Ectodermal cell (in vitro differentiated cells): Measurements from ENCODE around the gene HMGCL.
A peak's percentile ranks its signal among the peaks of the same experiment; 100 is the strongest.
"Not testable (repeated sequence)": the region's sequence is repeated elsewhere in the genome, so short reads cannot be mapped to it uniquely, and the experiment has no call there.

Source experiments
- H3K27ac ChIP-seq: 2 replicates; pipeline ENCODE4 v1.7.0; 2013; ENCODE audit warnings: mild to moderate bottlenecking, low read depth, low read length; ENCODE audit not compliant: insufficient read depth, poor library complexity, severe bottlenecking
- H3K27me3 ChIP-seq: 2 replicates; pipeline ENCODE4 v1.7.0; 2013; ENCODE audit warnings: mild to moderate bottlenecking, low read length; ENCODE audit not compliant: insufficient read depth, control insufficient read depth, poor library complexity, severe bottlenecking
- H3K36me3 ChIP-seq: one replicate; pipeline ENCODE4 v1.7.0; 2013; ENCODE audit warnings: low read length; ENCODE audit not compliant: control insufficient read depth, insufficient read depth
- H3K4me1 ChIP-seq: one replicate; pipeline ENCODE4 v1.7.0; 2013; ENCODE audit warnings: low read length; ENCODE audit not compliant: control insufficient read depth, insufficient read depth
- H3K4me3 ChIP-seq: 2 replicates; pipeline ENCODE4 v1.7.0; 2013; ENCODE audit warnings: low read depth, low read length, control low read depth; ENCODE audit not compliant: insufficient read depth
- H3K9me3 ChIP-seq: 2 replicates; pipeline ENCODE4 v1.7.0; 2013; ENCODE audit warnings: mild to moderate bottlenecking, low read length, moderate library complexity; ENCODE audit not compliant: control insufficient read depth
- WGBS, 2 experiments: methylation state at CpG; one replicate each; pipeline ENCODE4 v1.1.7; 2013; ENCODE audit warnings: missing lambda C conversion rate in 2 of 2; 5-methylcytosine and 5-hydroxymethylcytosine counted together

HMGCL gene

DNA sequence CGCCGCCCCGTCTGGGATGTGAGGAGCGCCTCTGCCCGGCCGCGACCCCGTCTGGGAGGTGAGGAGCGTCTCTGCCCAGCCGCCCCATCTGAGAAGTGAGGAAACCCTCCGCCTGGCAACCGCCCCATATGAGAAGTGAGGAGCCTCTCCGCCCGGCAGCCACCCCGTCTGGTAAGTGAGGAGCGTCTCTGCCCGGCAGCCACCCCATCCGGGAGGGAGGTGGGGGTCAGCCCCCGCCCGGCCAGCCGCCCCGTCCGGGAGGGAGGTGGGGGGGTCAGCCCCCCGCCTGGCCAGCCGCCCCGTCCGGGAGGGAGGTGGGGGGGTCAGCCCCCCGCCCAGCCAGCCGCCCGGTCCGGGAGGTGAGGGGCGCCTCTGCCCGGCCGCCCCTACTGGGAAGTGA, 27.9 kb upstream of the HMGCL start:
- H3K4me3 ChIP-seq, H3K36me3 ChIP-seq, H3K27me3 ChIP-seq, H3K27ac ChIP-seq, H3K4me1 ChIP-seq, H3K9me3 ChIP-seq: not testable (repeated sequence)
- WGBS, 2 experiments: 94% methylated on average over 26 to 31 of the region's 34 CpGs

DNA sequence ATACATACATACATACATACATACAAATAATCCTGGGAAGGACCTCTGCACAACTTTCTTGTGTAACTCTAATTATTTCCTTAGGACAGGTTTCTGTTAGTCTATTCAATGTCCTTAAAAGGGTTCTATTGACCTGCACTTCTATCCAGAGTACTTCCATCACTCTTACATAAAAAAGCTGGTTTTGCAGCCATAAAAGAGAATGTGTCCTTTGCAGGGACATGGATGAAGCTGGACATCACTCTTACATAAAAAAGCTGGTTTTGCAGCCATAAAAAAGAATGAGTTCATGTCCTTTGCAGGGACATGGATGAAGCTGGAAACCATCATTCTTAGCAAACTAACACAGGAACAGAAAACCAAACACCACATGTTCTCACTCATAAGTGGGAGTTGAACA, 26.2 kb upstream of the HMGCL start:
- not testable (repeated sequence) for H3K9me3 ChIP-seq, H3K27me3 ChIP-seq, H3K36me3 ChIP-seq, H3K4me3 ChIP-seq, H3K4me1 ChIP-seq, H3K27ac ChIP-seq

DNA sequence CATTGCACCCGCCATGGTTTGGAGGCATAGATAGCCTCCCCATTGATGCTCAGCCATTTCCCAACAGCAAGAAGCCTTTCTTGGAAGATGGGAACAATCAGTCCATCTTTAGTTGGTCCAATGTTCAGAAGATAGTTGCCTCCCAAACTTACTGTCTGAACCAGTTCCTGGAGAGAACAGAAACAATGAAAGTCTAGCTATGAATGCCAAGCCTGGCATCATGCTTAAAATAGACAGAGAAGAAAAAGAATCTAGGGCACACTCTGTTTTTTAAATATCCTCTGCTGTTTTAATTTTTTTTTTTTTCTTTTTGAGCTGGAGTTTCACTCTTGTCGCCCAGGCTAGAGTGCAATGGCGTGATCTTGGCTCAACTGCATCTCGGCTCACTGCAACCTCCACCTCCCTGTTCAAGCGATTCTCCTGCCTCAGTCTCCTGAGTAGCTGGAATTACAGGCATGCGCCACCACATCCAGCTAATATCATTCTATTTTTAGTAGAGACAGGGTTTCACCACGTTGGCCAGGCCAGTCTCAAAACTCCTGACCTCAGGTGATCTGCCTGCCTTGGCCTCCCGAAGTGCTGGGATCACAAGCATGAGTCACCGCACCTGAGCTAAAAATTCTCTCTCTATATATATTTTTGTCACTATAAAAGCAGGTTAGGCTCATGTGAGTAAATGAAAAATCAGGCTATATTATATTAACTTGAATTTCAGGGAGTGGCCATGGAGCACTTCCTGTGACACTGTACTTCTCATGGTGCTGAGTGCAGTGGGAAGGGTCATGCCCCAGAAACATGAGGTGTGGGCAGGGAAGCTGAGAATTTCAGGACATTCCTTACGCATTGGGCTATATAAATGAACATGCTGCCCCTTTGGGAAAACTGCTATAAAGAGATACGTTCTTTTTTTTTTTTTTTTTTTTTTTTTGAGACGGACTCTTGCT, 23.7 kb upstream of the HMGCL start:
- WGBS, 2 experiments: 83 to 90% methylated on average over 11 of the region's 12 CpGs
- Histone ChIP-seq H3K9me3 (no peaks in the 10 kb centered on the region), H3K4me1 (no peaks in the 10 kb centered on the region), H3K27ac (no peak overlapping the region), H3K36me3 (no peaks in the 10 kb centered on the region), H3K27me3 (no peaks in the 10 kb centered on the region), H3K4me3 (no peak overlapping the region)

DNA sequence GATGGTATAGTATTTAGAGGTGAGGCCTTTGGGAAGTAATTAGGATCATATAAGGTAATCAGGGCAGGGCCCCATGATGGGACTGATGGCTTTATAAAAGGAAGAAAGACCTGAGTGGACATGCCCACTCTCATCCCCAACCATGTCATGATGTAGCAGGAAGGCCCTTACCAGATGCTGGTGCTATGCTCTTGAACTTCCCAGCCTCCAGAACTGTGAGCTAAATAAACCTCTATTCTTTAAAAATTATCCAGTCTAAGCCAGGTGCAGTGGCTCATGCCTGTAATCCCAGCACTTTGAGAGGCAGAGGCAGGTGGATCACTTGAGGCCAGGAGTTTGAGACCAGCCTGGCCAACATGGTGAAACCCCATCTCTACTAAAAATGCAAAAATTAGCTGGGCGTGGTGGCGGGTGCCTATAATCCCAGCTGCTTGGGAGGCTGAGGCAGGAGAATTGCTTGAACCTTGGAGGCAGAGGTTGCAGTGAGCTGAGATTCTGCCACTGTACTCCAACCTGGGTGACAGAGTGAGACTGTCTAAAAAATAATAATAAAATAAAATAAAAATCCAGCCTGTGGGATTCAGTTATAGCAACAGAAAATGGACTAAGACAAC, 22.4 kb upstream of the HMGCL start:
- not testable (repeated sequence) for H3K27ac ChIP-seq, H3K9me3 ChIP-seq, H3K36me3 ChIP-seq, H3K27me3 ChIP-seq, H3K4me1 ChIP-seq, H3K4me3 ChIP-seq
- 85 to 100% methylated on average over 2 of the region's 2 CpGs for WGBS, 2 experiments

DNA sequence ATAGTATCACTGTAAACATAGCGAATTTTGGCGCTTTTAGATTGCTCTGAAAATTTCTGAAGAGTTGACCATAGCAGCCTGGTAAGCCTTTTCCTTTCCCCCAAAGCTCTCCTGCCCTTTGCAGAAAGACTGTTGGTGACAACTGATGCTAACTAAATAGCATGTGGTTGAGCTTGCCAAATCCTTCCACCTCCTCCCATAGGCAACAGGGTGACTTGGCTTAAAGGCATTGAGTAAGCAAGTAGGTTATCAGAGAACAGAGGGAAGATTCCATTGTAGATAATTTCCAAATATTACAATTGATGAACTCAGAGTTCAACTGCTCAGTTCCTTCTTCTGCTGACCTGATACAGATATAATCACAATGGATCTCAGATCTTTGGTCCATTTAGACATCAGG, 19.9 kb upstream of the HMGCL start:
- H3K36me3 ChIP-seq: no peaks in the 10 kb centered on the region
- no peak overlapping the region for H3K4me3 ChIP-seq
- H3K4me1 ChIP-seq: no peaks in the 10 kb centered on the region
- no peaks in the 10 kb centered on the region for H3K9me3 ChIP-seq
- H3K27ac ChIP-seq: no peak overlapping the region
- H3K27me3 ChIP-seq: no peaks in the 10 kb centered on the region
- WGBS, 2 experiments: 90 to 91% methylated on average over 2 of the region's 2 CpGs

DNA sequence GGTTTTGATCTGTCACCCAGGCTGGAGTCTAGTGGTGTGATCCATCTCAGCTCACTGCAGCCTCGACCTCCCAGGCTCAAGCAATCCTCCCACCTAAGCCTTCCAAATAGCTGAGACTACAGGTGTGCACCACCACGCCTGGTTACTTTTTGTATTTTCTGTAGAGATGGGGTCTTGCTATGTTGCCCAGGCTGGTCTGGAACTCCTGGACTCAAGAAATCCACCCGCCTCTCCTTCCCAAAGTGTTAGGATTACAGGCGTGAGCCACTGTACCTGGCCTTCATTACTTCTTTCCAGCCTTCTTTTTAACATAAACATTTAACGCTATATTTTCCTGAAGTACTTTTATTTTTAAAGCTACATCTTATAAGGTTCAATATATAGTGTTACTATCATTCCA, 18.4 kb upstream of the HMGCL start:
- Histone ChIP-seq H3K27me3 (no peaks in the 10 kb centered on the region), H3K9me3 (no peaks in the 10 kb centered on the region)
- 87% methylated on average over 4 of the region's 5 CpGs for WGBS, 2 experiments

DNA sequence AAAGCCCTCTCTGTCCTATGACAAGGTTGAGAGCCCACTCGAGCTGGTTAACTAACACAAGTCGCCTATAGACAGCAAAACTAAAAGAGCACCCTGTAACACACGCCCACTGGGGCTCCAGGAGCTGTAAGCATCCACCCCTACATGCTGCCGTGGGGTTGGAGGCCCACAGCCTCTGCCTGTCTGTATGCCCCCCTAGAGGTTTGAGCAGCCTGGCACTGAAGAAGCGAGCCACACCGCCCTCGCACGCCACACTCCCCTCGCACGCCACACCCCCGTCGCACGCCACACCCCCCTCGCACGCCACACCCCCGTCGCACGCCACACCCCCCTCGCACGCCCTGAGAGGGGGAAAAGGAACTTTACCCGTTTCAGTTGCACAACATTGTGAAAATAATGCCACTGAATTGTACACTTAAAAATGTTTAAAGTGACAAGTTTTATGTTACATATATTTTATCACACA, 13.2 kb upstream of the HMGCL start:
- no peaks in the 10 kb centered on the region for H3K9me3 ChIP-seq
- H3K4me1 ChIP-seq: no peaks in the 10 kb centered on the region
- no peaks in the 10 kb centered on the region for H3K36me3 ChIP-seq
- H3K27ac ChIP-seq: no peak overlapping the region
- peak overlapping the region; percentile 2 for H3K4me3 ChIP-seq
- peaks cover 27% of the 10 kb centered on the region for H3K27me3 ChIP-seq
- 2 to 4% methylated on average over 10 to 15 of the region's 21 CpGs for WGBS, 2 experiments

More for the DNA sequence above, 18.4 kb upstream of the HMGCL start:
- no peak overlapping the region for H3K27ac ChIP-seq
- no peaks in the 10 kb centered on the region for H3K36me3 ChIP-seq
- no peak overlapping the region for H3K4me3 ChIP-seq
- no peaks in the 10 kb centered on the region for H3K4me1 ChIP-seq

DNA sequence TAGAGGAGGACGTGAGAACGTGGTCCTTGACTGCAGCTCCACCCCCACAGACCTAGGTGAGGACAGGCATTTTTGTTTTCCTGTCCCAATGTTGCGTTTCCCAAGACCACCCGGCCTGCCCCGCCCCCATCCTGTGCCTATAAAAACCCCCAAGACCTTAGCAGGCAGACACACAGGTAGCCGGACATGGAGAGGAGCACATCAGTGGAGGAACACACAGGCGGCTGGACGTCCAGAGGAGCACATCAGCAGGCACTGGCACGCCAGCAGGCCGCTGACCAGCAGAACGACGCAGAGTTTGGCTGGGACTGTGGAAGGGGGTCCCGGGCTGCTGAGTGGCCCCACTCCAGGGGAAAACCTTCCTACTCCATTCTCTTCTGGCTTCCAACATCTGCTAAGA, 12.7 kb upstream of the HMGCL start:
- Histone ChIP-seq H3K27me3 (peaks cover 27% of the 10 kb centered on the region), H3K27ac (no peak overlapping the region), H3K4me1 (no peaks in the 10 kb centered on the region), H3K36me3 (no peaks in the 10 kb centered on the region), H3K4me3 (no peak overlapping the region), H3K9me3 (no peaks in the 10 kb centered on the region)
- WGBS, 2 experiments: 27 to 33% methylated on average over 13 of the region's 13 CpGs

DNA sequence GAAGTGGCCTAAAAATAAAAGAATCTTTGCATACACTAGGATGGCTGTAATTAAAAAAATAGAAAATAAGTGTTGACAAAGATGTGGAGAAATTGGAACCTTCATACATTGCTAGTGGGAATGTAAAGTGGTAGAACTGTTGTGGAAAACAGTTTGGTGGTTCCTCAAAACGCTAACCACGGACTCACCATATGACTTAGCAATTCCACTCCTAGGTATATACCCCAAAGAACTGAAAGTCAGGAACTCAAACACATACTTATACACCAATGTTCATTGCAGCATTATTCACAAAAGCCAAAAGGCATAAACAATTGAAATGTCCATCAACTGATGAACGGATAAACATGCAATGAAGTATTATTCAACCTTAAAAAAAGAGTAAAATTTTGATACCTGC, 10.8 kb upstream of the HMGCL start:
- Histone ChIP-seq H3K27me3 (peaks cover 27% of the 10 kb centered on the region), H3K4me1 (no peaks in the 10 kb centered on the region), H3K36me3 (no peaks in the 10 kb centered on the region), H3K27ac (no peak overlapping the region), H3K4me3 (no peak overlapping the region), H3K9me3 (no peaks in the 10 kb centered on the region)
- 72 to 82% methylated on average over 2 to 3 of the region's 3 CpGs for WGBS, 2 experiments

DNA sequence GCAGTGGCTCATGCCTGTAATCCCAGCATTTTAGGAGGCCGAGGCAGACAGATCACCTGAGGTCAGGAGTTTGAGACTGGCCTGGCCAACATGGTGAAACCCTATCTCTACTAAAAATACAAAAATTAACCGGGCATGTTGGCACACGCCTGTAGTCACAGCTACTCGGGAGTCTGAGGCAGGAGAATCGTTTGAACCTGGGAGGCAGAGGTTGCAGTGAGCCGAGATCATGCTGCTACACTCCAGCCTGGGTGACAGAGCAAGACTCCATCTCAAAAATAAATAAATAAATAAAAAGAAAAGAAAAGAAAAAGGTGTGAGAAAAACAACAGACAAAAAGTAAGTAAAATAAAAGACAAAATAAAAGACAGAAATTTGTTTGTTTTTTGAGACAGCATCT, 8.9 kb upstream of the HMGCL start:
- not testable (repeated sequence) for H3K27ac ChIP-seq, H3K4me3 ChIP-seq, H3K4me1 ChIP-seq, H3K36me3 ChIP-seq, H3K9me3 ChIP-seq
- H3K27me3 ChIP-seq: peaks cover 27% of the 10 kb centered on the region
- whole genome bisulfite sequencing, 2 experiments: 89 to 90% methylated on average over 6 of the region's 6 CpGs
